Hepatocyte (in vitro differentiated cells): ENCODE data around the gene IL17B. TPM values are rescaled to one million over a fixed set of nuclear protein-coding genes. Genes with fewer than 3 reads are reported as not detected.

ENCODE experiments used
- DNase-seq: peaks from one replicate; pipeline ENCODE4 v3.0.0-alpha.2; 2016; ENCODE audit warnings: low spot score
- H2AFZ ChIP-seq: fragments of 200-600 bp; sonication (generic); 2 replicates; pipeline ENCODE4 v1.6.0; 2016; ENCODE audit warnings: antibody characterized with exemption, mild to moderate bottlenecking
- H3K27ac ChIP-seq: fragments of 200-600 bp; sonication (generic); 2 replicates; pipeline ENCODE4 v1.5.1; 2016; ENCODE audit warnings: mild to moderate bottlenecking
- H3K27me3 ChIP-seq: fragments of 200-600 bp; sonication (generic); 2 replicates; pipeline ENCODE4 v1.6.1; 2016
- H3K36me3 ChIP-seq: fragments of 200-600 bp; sonication (generic); replicated peaks from 2 replicates; pipeline ENCODE4 v1.5.1; 2016; ENCODE audit warnings: low read depth; ENCODE audit not compliant: insufficient read depth
- H3K4me1 ChIP-seq: fragments of 200-600 bp; sonication (generic); 2 replicates; pipeline ENCODE4 v1.5.1; 2016; ENCODE audit warnings: mild to moderate bottlenecking, moderate library complexity; ENCODE audit not compliant: insufficient read depth
- H3K4me2 ChIP-seq: fragments of 200-600 bp; sonication (generic); 2 replicates; pipeline ENCODE4 v1.6.0; 2016
- H3K4me3 ChIP-seq: fragments of 200-600 bp; sonication (generic); 2 replicates; pipeline ENCODE4 v1.5.1; 2016; ENCODE audit warnings: mild to moderate bottlenecking
- H3K79me2 ChIP-seq: fragments of 200-600 bp; sonication (generic); 2 replicates; pipeline ENCODE4 v1.6.0; 2017; ENCODE audit warnings: mild to moderate bottlenecking
- H3K9me2 ChIP-seq: fragments of 200-600 bp; sonication (generic); replicated peaks from 2 replicates; pipeline ENCODE4 v1.6.0; 2017; ENCODE audit warnings: mild to moderate bottlenecking; ENCODE audit not compliant: insufficient read depth
- H3K9me3 ChIP-seq: fragments of 200-600 bp; sonication (generic); 2 replicates; pipeline ENCODE4 v1.5.1; 2016; ENCODE audit warnings: low read depth, mild to moderate bottlenecking
- H4K20me1 ChIP-seq: fragments of 200-600 bp; sonication (generic); 2 replicates; pipeline ENCODE4 v1.6.0; 2016; ENCODE audit warnings: mild to moderate bottlenecking; ENCODE audit not compliant: insufficient read depth, poor library complexity, severe bottlenecking
- EZH2 ChIP-seq: fragments of 200-600 bp; sonication (generic); IDR thresholded peaks from 2 replicates; pipeline ENCODE4 v1.6.1; 2016; ENCODE audit warnings: antibody characterized with exemption, mild to moderate bottlenecking, borderline replicate concordance
- EZH2phosphoT487 ChIP-seq: fragments of 200-600 bp; sonication (generic); IDR thresholded peaks from one replicate; pipeline ENCODE4 v1.6.1; 2018; ENCODE audit warnings: antibody characterized with exemption, mild to moderate bottlenecking, low read depth, moderate library complexity; ENCODE audit not compliant: unreplicated experiment, severe bottlenecking
- WGBS: methylation state at CpG from one replicate; pipeline ENCODE4 v1.1.6; 2016; ENCODE audit warnings: low lambda C conversion rate; ENCODE audit errors: missing lambda C conversion rate; 5-methylcytosine and 5-hydroxymethylcytosine counted together
- polyA plus RNA-seq: library from polyadenylated mRNA; unstranded; fragments of >200 nt; fragmentation: Nextera tagmentation; extraction: Ambion mirVana; gene quantifications from 2 replicates; pipeline ENCODE4 v1.2.1, GENCODE V29; 2016
- total RNA-seq: library from RNA; depleted of rRNA; stranded (reverse); fragments of >200 nt; gene quantifications from 2 replicates; pipeline ENCODE4 v1.2.3, GENCODE V29; 2014
- TF ChIP-seq, protein P1 (sequence below): fragments of 200-600 bp; sonication (generic); IDR thresholded peaks from 2 replicates; pipeline ENCODE4 v1.5.1; 2016; ENCODE audit warnings: antibody characterized with exemption, mild to moderate bottlenecking; ENCODE audit not compliant: poor library complexity

IL17B gene
- total and polyA plus RNA-seq, 2 experiments from 2014 or later: not detected

DNA sequence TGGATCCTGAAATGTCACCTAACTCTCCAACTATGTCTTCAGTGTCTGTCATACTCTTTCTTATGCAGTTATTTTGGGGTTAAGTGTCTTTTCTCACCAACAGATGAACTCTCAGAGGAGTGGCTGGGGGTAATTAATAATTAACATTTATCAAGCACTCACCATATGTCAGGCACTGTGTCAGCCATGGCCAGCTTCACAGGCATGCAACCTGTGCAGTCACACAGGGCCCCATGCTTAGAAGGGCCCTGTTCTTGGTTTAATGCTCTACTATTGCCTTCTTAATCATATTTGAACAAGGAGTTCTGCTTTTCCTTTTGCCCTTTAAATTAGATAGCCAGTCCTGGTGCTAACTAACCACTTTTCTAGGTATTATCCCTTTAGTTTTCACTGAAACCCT lies 37.2 kb downstream of the IL17B start:
- Histone ChIP-seq H2AFZ (no peak overlapping the region), H3K9me2 (no peaks in the 10 kb centered on the region), H3K36me3 (no peaks in the 10 kb centered on the region), H3K27ac (no peak overlapping the region), H3K79me2 (peaks cover 14% of the 10 kb centered on the region), H3K4me2 (no peak overlapping the region), H3K27me3 (no peaks in the 10 kb centered on the region), H3K9me3 (no peaks in the 10 kb centered on the region), H4K20me1 (no peaks in the 10 kb centered on the region), H3K4me3 (no peak overlapping the region), H3K4me1 (peaks cover 6% of the 10 kb centered on the region)
- peak; percentile 29 for DNase-seq
- no peak for TF ChIP-seq EZH2phosphoT487
- TF ChIP-seq, protein P1, sequence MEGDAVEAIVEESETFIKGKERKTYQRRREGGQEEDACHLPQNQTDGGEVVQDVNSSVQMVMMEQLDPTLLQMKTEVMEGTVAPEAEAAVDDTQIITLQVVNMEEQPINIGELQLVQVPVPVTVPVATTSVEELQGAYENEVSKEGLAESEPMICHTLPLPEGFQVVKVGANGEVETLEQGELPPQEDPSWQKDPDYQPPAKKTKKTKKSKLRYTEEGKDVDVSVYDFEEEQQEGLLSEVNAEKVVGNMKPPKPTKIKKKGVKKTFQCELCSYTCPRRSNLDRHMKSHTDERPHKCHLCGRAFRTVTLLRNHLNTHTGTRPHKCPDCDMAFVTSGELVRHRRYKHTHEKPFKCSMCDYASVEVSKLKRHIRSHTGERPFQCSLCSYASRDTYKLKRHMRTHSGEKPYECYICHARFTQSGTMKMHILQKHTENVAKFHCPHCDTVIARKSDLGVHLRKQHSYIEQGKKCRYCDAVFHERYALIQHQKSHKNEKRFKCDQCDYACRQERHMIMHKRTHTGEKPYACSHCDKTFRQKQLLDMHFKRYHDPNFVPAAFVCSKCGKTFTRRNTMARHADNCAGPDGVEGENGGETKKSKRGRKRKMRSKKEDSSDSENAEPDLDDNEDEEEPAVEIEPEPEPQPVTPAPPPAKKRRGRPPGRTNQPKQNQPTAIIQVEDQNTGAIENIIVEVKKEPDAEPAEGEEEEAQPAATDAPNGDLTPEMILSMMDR: no peak
- TF ChIP-seq EZH2: no peak

DNA sequence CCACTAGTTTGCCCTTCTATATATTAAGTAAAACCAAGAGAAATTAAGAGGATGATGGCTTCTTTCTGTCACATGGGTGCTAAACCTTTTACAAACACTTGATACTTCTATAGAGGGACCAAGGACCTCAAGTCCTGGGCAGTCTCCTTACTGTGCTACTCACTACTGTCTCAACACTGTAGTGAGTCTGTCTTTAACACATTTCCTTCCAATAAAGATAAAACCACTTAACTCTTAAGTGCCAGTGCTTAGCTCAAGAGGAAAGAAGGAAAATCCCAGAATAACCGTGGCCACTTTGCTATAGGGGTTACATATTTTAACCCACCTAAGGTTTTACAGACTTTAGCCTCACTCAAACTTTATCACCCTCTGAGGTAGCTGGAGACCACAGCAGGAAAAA lies 38.2 kb downstream of the IL17B start:
- H3K27ac ChIP-seq: no peak overlapping the region
- no peaks in the 10 kb centered on the region for H3K9me3 ChIP-seq
- H3K79me2 ChIP-seq: peaks cover 6% of the 10 kb centered on the region
- 48% methylated on average over 1 of the region's 1 CpG for WGBS
- no peaks in the 10 kb centered on the region for H3K9me2 ChIP-seq
- H3K4me1 ChIP-seq: peaks cover 6% of the 10 kb centered on the region
- no peak overlapping the region for H2AFZ ChIP-seq
- no peak overlapping the region for H3K4me3 ChIP-seq
- H3K4me2 ChIP-seq: no peak overlapping the region
- no peak for TF ChIP-seq EZH2
- no peak for TF ChIP-seq EZH2phosphoT487
- TF ChIP-seq, protein P1: no peak
- no peaks in the 10 kb centered on the region for H4K20me1 ChIP-seq
- no peaks in the 10 kb centered on the region for H3K27me3 ChIP-seq
- H3K36me3 ChIP-seq: no peaks in the 10 kb centered on the region
- no peak for DNase-seq

DNA sequence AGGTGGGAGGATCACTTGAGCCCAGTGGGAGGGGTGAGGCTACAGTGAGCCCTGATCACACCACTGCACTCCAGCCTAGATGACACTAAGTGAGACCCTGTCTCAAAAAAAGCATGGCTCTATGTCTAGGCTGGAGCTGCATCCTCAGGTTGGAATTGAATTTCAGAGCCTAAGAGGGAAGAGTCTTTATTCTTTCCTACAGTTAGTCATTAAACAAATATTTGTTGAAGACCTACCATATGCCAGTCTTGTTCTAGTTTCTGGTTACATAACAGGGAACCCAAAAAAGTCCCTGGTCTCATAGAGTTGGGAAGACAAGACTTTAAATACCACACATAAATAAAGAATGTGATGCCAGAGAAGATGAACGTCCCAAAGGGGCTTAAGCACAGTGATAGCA lies 40.7 kb downstream of the IL17B start:
- H3K4me2 ChIP-seq: no peak overlapping the region
- H3K36me3 ChIP-seq: no peaks in the 10 kb centered on the region
- no peak overlapping the region for H2AFZ ChIP-seq
- H3K79me2 ChIP-seq: no peaks in the 10 kb centered on the region
- no peak overlapping the region for H3K4me3 ChIP-seq
- H3K9me3 ChIP-seq: no peaks in the 10 kb centered on the region
- 64% methylated on average over 1 of the region's 1 CpG for WGBS
- no peak for TF ChIP-seq EZH2
- no peak for TF ChIP-seq EZH2phosphoT487
- TF ChIP-seq, protein P1: no peak
- no peaks in the 10 kb centered on the region for H3K9me2 ChIP-seq
- H3K4me1 ChIP-seq: no peaks in the 10 kb centered on the region
- H3K27ac ChIP-seq: no peak overlapping the region
- no peaks in the 10 kb centered on the region for H3K27me3 ChIP-seq
- no peaks in the 10 kb centered on the region for H4K20me1 ChIP-seq
- no peak for DNase-seq

DNA sequence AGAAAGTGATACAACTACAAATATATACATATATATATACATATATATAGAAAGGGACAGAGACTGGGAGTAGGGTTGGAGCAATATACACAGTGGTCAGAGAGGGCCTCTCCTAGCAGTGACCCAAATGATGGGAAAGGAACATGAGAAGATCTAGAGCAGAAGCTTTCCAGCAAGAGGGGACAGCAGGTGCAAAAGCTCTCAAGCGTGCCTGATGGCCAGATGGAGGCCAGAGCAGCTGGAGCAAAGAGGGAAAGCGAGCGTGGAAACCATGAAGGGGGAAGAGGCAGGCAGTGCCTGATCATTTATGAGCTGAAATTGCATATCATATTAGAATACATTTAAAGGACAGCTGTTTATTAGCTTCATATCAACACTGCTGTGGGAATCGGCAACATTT lies 41.4 kb downstream of the IL17B start:
- H3K27ac ChIP-seq: no peak overlapping the region
- H3K79me2 ChIP-seq: no peaks in the 10 kb centered on the region
- H4K20me1 ChIP-seq: no peaks in the 10 kb centered on the region
- no peaks in the 10 kb centered on the region for H3K4me1 ChIP-seq
- H2AFZ ChIP-seq: no peak overlapping the region
- no peaks in the 10 kb centered on the region for H3K9me3 ChIP-seq
- no peaks in the 10 kb centered on the region for H3K9me2 ChIP-seq
- H3K27me3 ChIP-seq: no peaks in the 10 kb centered on the region
- no peak overlapping the region for H3K4me3 ChIP-seq
- no peak overlapping the region for H3K4me2 ChIP-seq
- 94% methylated on average over 4 of the region's 4 CpGs for WGBS
- H3K36me3 ChIP-seq: no peaks in the 10 kb centered on the region
- no peak for DNase-seq
- TF ChIP-seq EZH2phosphoT487 (no peak), EZH2 (no peak)
- TF ChIP-seq, protein P1: no peak
